ENCODE data around the gene KCNK10.

GRCh38 chr14:88195676-88196075 is 127.4 kb downstream of the KCNK10 start:
- TF ChIP-seq CTCF (IDR thresholded peaks at IDR 0.05) (no peak), POLR2A (IDR thresholded peaks at IDR 0.05) (no peak)
